Measurements from ENCODE around the gene SCD. TPM values are rescaled to one million over a fixed set of nuclear protein-coding genes. Genes with fewer than 3 reads are reported as not detected.
A peak's percentile ranks its signal among the peaks of the same experiment; 100 is the strongest.

SCD gene
- total and polyA plus RNA-seq, 9 of the 15 experiments (the other 6 are each of a cell fraction or from before 2014, with no cell fraction given): 114 to 486 (median 188) TPM

DNA sequence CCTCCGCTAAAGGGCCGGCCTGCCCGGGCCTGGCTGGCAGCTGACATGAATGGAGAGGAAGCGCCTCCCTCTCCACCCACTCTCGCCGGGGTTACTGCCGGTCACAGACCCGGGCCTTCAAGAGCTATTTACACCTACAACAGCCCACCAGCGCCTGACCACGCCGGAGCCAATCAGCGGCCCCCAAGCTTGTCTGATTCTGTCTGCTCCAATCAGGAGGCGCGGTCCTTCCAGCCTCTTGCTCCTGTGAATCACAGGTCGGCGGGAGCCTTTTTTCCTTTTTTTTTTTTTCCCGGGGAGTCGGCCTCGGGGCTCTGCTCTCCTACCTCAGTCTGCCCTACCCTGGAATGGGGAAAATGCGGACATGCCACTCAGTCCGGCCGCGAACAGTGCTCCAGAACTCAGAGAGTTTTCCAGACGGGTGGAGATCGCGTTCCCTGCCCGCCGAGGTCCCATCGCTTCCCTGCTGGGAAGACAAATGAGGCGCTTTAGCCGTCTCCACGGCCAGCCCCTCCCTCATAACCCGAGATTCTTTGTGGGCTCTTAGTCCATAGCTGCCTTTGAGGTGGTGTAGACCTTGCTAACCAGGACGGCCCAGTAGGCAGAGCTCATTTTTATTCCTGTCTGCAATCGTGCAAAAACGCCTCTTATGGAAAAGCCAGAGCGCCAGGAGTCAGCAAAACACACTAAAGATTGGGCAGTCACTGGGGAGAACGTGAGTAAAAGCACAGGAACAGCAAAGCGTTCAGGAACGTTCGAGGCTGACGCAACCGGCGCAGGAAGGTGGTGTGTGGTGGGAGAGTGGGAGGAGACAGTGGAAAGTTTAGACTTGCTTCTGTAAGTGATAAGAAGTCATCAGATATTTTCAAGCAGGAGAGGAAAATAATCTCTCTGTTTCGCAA lies 26.5 kb downstream of the SCD start (continued):
- TF ChIP-seq CBFA2T2 (conservative IDR thresholded peaks at IDR 0.05): peak; percentile 64
- TF ChIP-seq, protein P1, sequence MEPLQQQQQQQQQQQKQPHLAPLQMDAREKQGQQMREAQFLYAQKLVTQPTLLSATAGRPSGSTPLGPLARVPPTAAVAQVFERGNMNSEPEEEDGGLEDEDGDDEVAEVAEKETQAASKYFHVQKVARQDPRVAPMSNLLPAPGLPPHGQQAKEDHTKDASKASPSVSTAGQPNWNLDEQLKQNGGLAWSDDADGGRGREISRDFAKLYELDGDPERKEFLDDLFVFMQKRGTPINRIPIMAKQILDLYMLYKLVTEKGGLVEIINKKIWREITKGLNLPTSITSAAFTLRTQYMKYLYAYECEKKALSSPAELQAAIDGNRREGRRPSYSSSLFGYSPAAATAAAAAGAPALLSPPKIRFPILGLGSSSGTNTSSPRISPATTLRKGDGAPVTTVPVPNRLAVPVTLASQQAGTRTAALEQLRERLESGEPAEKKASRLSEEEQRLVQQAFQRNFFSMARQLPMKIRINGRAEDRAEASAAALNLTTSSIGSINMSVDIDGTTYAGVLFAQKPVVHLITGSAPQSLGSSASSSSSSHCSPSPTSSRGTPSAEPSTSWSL (CRISPR knock-in tag; IDR thresholded peaks at IDR 0.05; ENCODE audit: borderline replicate concordance): no peak
- TF ChIP-seq CHD4 (IDR thresholded peaks at IDR 0.05; ENCODE audit: insufficient read depth, insufficient replicate concordance, low read depth, low read length, poor library complexity, severe bottlenecking): no peak
- no peak; the same call in 1 of the 2 replicates for TF ChIP-seq ZSCAN32 (CRISPR knock-in tag; IDR thresholded peaks at IDR 0.05)
- TF ChIP-seq BACH1 (tag; IDR thresholded peaks at IDR 0.05): no peak
- TF ChIP-seq NCOR1 (IDR thresholded peaks at IDR 0.05): peak; percentile 81
- no peak for TF ChIP-seq NR4A1 (CRISPR knock-in tag; IDR thresholded peaks at IDR 0.05)
- TF ChIP-seq NR4A1 (tag; IDR thresholded peaks at IDR 0.05): 0 out of 2 replicates have a peak, but pooled peaks have one; percentile 19
- TF ChIP-seq STAG1 (CRISPR knock-in tag; IDR thresholded peaks at IDR 0.05; ENCODE audit: borderline replicate concordance): no peak
- no peak for TF ChIP-seq RFX1 (IDR thresholded peaks at IDR 0.05)
- peak; percentile 79; the same call in 1 of the 2 replicates for TF ChIP-seq SOX6 (IDR thresholded peaks at IDR 0.05)
- TF ChIP-seq YY1 (IDR thresholded peaks at IDR 0.05; ENCODE audit: borderline replicate concordance in 1 of 3, control insufficient read depth in 1 of 3, extremely low read depth in 1 of 3, insufficient read depth in 3 of 3, insufficient read length in 1 of 3, insufficient replicate concordance in 2 of 3, low read depth in 1 of 3, low read length in 2 of 3): peak in 2 of 3 experiments; percentile 64 to 71
- peak; percentile 42; the same call in 1 of the 2 replicates for TF ChIP-seq ZNF175 (CRISPR knock-in tag; IDR thresholded peaks at IDR 0.05; ENCODE audit: low read depth)
- TF ChIP-seq MIER1 (IDR thresholded peaks at IDR 0.05; ENCODE audit: low read depth): no peak
- TF ChIP-seq, protein P2, sequence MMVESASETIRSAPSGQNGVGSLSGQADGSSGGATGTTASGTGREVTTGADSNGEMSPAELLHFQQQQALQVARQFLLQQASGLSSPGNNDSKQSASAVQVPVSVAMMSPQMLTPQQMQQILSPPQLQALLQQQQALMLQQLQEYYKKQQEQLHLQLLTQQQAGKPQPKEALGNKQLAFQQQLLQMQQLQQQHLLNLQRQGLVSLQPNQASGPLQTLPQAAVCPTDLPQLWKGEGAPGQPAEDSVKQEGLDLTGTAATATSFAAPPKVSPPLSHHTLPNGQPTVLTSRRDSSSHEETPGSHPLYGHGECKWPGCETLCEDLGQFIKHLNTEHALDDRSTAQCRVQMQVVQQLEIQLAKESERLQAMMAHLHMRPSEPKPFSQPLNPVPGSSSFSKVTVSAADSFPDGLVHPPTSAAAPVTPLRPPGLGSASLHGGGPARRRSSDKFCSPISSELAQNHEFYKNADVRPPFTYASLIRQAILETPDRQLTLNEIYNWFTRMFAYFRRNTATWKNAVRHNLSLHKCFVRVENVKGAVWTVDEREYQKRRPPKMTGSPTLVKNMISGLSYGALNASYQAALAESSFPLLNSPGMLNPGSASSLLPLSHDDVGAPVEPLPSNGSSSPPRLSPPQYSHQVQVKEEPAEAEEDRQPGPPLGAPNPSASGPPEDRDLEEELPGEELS (CRISPR knock-in tag; IDR thresholded peaks at IDR 0.05; ENCODE audit: borderline replicate concordance): no peak
- no peak; the same call in 1 of the 2 replicates for TF ChIP-seq CUX1 (CRISPR knock-in tag; IDR thresholded peaks at IDR 0.05)
- peak; percentile 96 for TF ChIP-seq POLR2G (IDR thresholded peaks at IDR 0.05; ENCODE audit: low read depth, low read length)
